ENCODE measurements around the gene TTYH2.

TTYH2 gene

DNA sequence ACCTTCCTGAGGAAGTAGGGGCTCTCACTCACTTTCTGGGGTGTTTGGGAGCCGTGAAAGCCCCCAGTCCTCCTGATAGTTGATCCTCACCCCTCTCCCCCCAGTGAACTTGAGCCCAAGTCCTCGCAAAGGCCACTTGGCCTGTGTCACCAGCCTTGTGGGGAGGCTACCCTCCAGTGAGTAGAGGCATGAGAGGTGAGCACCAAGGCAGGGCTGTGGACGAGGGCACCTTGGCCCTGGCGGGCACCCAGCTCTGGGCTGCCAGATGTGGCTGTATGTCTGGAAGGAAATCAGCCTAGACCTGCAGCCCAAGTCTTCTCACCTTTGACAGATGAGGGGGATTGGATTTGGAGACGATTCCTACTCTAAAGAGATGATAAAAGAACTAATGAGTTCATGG is 3.1 kb downstream of the TTYH2 start:
- DNase-seq (ENCODE audit: low read depth): no peak

- no peak for DNase-seq (ENCODE audit: low read depth)
Observed at GRCh38 chr17:74217037-74217730, 3.8 kb downstream of the TTYH2 start.

GRCh38 chr17:74217888-74218287 is 4.5 kb downstream of the TTYH2 start:
- no peak for DNase-seq (ENCODE audit: low read depth)

DNA sequence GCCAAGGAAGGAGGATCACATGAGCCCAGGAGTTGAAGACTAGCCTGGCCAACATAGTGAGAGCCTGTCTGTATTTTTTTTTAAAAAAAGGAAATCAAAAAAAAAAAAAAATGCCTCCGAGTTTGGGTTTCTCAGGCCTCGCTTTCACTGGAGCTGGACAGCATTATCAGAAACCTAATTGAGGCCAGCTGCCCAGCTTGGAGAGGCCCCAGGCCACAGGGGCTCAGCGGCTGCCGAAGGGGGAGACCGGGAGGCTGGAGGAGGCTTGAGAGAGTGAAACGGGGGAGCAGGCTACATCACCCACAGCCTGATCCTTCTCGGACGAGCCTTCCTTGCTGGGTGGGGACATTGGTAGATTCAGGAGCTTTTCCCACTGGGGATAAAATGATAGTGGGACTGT is 5.1 kb downstream of the TTYH2 start:
- DNase-seq (ENCODE audit: low read depth): no peak

- DNase-seq (ENCODE audit: low read depth): no peak
Observed at GRCh38 chr17:74219576-74220133, 6.3 kb downstream of the TTYH2 start.

DNA sequence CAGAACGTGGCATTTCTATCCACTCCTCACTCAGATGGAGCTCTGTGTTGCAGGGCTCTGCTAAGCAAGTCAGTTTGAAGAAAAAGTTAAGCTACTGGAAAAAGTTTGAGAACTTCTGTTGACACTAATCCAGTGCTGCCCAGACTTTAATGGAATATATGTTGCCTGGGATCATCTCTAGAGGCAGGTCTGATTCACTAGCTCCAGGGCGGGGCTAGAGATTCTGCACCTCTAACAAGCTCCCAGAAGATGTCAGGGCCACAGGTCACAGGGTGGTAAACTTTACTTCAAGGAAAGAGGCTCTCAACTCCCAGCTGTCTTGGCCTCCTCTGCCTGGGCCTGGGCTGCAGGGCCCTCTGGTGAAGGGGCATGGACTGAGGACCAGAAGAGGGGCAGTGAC is 6.8 kb downstream of the TTYH2 start:
- no peak for DNase-seq (ENCODE audit: low read depth)

DNA sequence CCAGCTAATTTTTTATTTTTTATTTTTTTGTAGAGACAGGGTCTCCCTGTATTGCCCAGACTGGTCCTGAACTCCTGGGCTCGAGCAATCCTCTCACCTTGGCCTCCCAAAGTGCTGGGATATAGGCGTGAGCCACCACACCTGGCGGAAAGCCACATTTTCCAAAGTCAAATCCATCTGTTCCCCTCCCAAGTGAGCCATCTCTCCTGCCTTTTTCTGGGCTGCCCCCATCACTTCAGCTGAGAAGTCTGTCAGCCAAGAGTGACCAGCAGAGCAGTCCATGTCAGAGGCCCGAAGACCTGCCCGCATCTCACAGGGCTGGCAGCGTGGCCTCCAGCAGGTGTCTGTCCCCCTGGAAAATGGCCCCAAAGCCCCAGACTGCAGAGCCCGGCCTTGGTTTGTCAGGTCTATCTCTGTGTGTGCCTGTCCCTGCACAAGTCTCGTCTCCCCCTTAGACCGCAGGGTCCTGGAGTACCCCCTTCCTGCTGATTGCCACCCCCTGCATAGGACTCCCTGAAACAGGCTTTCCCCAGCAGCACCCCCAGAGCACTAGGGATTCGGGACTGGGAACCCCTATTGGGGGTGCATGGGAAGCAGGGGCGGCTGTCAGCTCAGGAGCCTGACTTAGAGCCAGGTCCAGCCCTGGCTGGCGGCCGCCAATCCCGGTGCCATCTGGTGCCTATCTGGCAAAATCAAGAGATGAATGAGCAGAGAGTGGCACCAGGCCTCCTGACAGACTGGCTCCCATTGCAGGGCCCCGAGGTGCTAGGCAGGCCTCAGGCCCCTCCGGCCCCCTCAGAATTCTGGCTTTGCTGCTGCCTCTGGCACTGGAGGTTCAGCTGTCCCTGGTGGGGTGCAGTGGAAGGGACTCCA is 7.8 kb downstream of the TTYH2 start:
- DNase-seq (ENCODE audit: low read depth): no peak

- DNase-seq (ENCODE audit: low read depth): no peak
Observed at GRCh38 chr17:74222399-74222798, 9.0 kb downstream of the TTYH2 start.

- no peak for DNase-seq (ENCODE audit: low read depth)
Observed at GRCh38 chr17:74223901-74224300, 10.5 kb downstream of the TTYH2 start.

DNA sequence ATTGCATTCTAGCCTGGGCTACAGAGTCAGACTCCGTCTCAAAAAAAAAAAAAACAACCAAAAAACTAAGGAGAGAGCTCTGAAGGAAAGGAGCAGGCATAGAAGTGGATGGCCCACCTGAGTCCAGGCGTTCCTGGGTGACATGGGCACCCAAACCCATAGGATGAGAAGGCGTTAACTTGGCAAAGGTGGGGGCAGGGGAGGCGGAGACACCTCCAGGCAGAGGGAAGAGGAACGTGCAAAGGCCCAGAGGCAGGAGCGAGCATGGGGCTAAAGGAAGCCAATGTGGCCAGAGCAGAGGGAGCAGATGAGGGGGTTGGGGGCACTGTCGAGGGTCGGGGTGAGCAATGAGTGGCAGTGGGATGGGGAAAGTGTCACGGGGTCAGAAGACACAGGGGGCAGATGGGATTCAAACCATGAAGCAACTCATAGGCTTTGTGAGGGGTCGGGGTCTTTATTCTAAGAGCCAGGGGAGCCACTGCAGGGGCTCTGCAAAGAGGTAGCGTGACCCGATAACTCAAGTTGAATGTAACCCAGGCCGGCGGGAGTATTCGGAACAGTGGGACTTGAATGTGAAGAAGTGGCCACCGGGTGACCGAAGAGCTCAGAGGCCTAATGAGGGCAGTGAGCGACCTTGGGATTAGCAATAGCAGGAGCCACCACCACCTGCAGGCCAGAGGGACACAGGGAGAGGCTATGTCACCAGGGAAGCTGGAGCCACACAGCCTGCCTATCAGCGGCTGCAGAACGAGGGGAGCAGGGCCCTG is 11.8 kb downstream of the TTYH2 start:
- no peak for DNase-seq (ENCODE audit: low read depth)

DNA sequence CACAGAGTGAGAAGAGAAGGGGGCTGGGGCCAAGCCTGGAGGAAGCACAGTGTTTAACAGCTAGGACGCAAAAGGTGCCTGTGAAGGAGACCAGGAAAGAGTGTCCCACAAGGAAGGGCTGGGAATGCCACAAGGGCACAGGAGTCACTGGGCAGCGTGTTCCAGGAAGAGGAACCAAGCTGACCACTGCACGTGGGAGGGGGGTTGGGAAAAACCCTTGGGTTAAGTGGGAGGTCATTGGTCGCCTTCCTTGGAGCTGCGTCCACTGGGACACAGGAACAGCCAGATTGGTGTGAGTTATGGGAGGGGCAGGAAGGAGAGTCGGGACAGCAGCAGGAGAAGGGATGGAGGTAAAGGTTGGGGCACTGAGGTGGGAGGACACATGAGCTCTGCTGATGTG is 12.9 kb downstream of the TTYH2 start:
- DNase-seq (ENCODE audit: low read depth): no peak

GRCh38 chr17:74227271-74228080 is 14.1 kb downstream of the TTYH2 start:
- DNase-seq (ENCODE audit: low read depth): no peak

- no peak for DNase-seq (ENCODE audit: low read depth)
Observed at GRCh38 chr17:74228306-74228978, 15.1 kb downstream of the TTYH2 start.

GRCh38 chr17:74230896-74231295 is 17.5 kb downstream of the TTYH2 start:
- no peak for DNase-seq (ENCODE audit: low read depth)

DNA sequence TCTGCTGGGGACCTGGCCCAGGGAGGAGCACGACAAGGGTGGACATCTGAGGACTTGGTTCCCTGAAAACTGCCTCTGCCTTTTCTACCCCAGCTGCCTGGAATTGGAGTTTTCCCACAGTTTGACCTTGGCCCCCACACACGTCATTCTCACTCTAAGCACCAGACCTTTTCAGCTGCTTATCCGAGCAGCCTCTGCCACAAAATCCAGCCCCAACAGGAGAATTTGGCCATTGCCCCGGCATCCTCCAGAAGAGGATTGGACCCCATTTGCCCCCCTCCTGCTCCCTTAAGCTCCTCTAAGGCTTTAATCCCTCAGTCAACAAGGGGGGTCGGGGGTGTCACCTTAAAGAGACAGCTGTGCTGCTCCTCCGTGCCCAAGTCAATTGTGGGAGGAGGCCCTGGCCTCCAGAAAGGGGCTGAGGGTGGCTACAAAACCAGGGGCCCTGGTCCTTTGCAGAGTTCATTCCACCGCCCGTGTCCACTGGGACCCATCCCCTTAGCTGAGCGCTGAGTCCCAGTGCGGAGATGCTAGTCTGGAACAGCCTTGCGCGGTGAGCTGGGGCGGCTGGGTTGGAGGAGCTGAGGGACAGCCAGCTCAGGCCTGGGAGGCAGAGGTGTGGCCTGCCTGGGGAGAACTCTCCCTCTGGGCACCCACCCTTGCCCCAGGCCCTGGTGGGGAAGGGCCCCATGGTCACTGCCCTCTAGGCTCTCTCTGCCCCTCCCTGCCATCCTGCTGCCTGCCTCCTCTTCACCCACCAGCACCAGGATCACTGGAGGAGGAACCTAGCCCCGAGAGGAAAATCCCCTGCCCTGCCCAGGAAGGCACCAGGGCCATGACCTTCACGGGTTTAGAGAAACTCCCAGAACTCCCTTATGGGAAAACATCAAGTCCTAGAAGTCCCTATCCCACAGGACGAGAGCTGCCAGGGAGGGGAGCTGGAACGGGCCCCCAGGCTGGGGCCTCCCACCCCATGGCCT is 18.8 kb downstream of the TTYH2 start:
- DNase-seq (ENCODE audit: low read depth): no peak

GRCh38 chr17:74233937-74234336 is 20.6 kb downstream of the TTYH2 start:
- no peak for DNase-seq (ENCODE audit: low read depth)

DNA sequence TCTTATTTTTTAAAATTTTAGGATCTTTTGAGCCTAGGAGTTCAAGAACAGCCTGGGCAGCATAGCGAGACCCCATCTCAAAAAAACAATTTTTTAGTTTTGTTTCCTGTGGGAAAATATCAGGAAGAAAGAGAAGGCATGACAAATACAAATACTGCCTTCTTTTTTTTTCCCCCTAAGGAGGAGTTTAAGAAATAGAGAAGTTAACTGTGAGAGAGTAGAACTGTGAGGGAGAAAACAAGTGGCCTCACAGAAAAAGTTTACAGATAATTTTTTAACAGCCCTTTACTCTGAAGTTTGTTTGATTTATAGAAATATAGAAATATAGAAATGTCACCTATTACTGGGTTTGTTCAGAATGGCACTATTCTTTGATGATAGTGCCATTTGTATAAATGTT is 21.1 kb downstream of the TTYH2 start:
- no peak for DNase-seq (ENCODE audit: low read depth)

DNA sequence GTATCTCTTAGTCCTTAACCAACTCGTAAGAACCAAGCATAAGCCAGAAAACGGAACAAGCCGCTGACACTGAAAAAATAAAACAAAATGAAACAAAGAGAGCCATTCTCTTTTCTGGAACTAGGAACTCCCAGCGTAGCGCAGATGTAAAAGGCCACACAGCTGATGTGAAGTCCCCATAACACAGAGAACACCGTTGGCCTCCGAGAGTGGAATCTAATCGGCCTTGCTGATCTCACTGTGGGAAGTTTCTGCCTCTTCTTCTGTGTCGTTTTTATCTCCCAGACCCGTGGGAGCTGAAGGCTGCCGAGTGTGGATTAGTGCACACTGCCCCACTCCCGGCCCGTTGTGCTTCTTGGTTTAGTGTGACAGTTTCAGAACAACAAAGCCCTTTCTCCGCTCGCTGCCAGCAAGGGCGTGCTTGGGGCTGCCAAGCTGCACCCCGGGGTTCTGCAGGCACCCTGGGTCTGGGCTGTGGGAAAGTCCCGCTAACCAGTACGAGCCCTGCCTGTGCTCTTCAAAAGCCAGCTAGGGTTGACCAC is 21.7 kb downstream of the TTYH2 start:
- DNase-seq (ENCODE audit: low read depth): no peak

DNA sequence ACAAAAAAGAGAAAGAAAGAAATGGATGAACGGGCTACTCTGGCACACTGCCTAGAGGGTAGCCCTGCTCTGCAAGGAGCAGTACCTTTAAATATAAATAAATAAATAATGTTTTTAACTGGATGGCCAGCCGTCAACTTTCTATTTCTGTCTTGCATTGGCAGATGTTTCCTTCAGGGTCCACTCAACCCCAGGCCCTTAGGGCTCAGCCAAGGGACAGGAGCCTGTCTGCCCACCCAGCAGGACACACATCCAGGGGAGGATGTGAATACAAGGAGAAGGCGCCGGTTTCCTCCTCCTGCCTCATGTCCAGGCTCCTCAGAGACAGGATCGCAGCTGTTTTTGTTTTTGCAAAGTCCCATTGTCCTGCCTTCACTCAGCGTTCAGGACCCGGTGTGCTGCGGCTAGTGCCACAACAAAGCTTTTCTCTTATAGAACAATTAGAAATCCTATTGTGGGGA is 22.6 kb downstream of the TTYH2 start:
- no peak for DNase-seq (ENCODE audit: low read depth)
